Activated CD8-positive, alpha-beta T cell treated with anti-CD3 and anti-CD28 coated beads for 36 hours (primary cell): Measurements from ENCODE around the gene CNTNAP2. TPM values are rescaled to one million over a fixed set of nuclear protein-coding genes. Genes with fewer than 3 reads are reported as not detected.

ENCODE experiments used
- ATAC-seq: fragments of 200-7000 bp; cut with Tn5 transposase; one replicate; pipeline ENCODE4 v1.10.0; 2021; ENCODE audit warnings: mild to moderate bottlenecking, moderate library complexity
- CTCF ChIA-PET: fragments of 350-600 bp; sonication (Branson Sonifier 250); formaldehyde crosslinking; loops from one replicate; lab custom pipeline; 2021; ENCODE audit warnings: antibody characterized with exemption; lab: Charles Lee
- POLR2A ChIA-PET: fragments of 350-600 bp; sonication (Branson Sonifier 250); formaldehyde crosslinking; loops from one replicate; lab custom pipeline; 2021; ENCODE audit warnings: antibody characterized with exemption; lab: Charles Lee
- DNase-seq: peaks from one replicate; pipeline ENCODE4 v3.0.0-alpha.2; 2020
- H3K27ac Mint-ChIP-seq: one replicate; pipeline ENCODE4 v1.8.0; 2021; ENCODE audit warnings: mild to moderate bottlenecking, mixed read lengths
- H3K27me3 Mint-ChIP-seq: one replicate; pipeline ENCODE4 v1.8.0; 2021; ENCODE audit warnings: mixed read lengths
- H3K36me3 Mint-ChIP-seq: one replicate; pipeline ENCODE4 v1.8.0; 2021; ENCODE audit warnings: low read depth, mixed read lengths
- H3K4me1 Mint-ChIP-seq: one replicate; pipeline ENCODE4 v1.8.0; 2021; ENCODE audit warnings: low read depth, mixed read lengths
- H3K4me3 Mint-ChIP-seq: one replicate; pipeline ENCODE4 v1.8.0; 2021; ENCODE audit warnings: mild to moderate bottlenecking, moderate library complexity, mixed read lengths
- H3K9me3 Mint-ChIP-seq: one replicate; pipeline ENCODE4 v1.8.0; 2021; ENCODE audit warnings: mixed read lengths
- CTCF ChIP-seq: fragments of 200-600 bp; IDR thresholded peaks from one replicate; pipeline ENCODE4 v1.8.0; 2022; ENCODE audit warnings: antibody characterized with exemption, mild to moderate bottlenecking
- intact Hi-C: fragments of 100-400 bp; cut with micrococcal nuclease; formaldehyde crosslinking; loops from one replicate; pipeline ENCODE4 v1.10.0; 2022
- total RNA-seq, 2 experiments: library from RNA; stranded (reverse); gene quantifications; one replicate each; pipeline ENCODE4 v1.2.3, GENCODE V29; 2021

Gene CNTNAP2
- total RNA-seq, 2 experiments from 2014 or later, result not detected

DNA sequence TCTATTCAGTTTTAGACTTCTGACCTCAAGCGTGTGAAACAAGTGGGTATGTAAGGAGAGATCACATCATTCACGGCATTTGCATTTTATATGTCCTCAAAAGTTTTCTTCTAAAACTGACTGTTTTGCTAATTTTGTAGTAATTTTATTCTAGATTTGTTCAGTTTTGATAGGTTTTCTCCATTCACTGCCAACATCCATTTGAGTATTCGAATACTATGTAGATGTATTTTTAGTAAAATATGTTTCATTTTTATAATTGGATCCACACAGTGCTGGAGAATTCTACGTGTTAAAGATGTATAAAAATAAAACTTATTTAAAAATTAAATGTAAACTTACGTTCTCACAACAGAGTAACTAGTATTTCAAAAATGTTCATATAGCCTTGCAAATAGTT is 503.0 kb downstream of the CNTNAP2 start:
- no peak for ATAC-seq
- no peak overlapping the region for H3K4me3 Mint-ChIP-seq
- POLR2A ChIA-PET, result no interaction called here
- no peak for DNase-seq
- no peaks in the 10 kb centered on the region for H3K4me1 Mint-ChIP-seq
- no peaks in the 10 kb centered on the region for H3K27me3 Mint-ChIP-seq
- intact Hi-C loops, result no loop called here
- CTCF ChIA-PET, result no interaction called here
- TF ChIP-seq CTCF, result no peak
- no peak overlapping the region for H3K27ac Mint-ChIP-seq
- H3K9me3 Mint-ChIP-seq, result peaks cover 1% of the 10 kb centered on the region
- no peaks in the 10 kb centered on the region for H3K36me3 Mint-ChIP-seq

DNA sequence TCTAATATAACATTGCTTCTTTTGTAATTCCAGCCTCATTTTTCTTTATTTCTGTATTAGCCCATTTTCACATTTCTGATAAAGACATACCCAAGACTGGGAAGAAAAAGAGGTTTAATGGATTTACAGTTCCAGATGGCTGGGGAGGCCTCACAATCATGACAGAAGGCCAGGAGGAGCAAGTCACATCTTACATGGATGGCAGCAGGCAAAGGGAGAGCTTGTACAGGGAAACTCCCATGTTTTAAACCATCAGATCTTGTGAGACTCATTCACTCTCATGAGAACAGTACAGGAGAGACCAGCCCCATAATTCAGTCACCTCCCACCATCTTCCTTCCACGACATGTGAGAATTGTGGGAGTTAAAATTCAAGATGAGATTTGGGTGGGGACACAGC is 510.3 kb downstream of the CNTNAP2 start:
- Mint-ChIP-seq H3K9me3 (peaks cover 13% of the 10 kb centered on the region), H3K36me3 (no peaks in the 10 kb centered on the region), H3K27me3 (no peaks in the 10 kb centered on the region), H3K27ac (no peak overlapping the region), H3K4me1 (no peaks in the 10 kb centered on the region), H3K4me3 (no peak overlapping the region)
- DNase-seq, result no peak
- CTCF ChIA-PET, result no interaction called here
- TF ChIP-seq CTCF, result no peak
- intact Hi-C loops, result no loop called here
- POLR2A ChIA-PET, result no interaction called here
- ATAC-seq, result no peak

DNA sequence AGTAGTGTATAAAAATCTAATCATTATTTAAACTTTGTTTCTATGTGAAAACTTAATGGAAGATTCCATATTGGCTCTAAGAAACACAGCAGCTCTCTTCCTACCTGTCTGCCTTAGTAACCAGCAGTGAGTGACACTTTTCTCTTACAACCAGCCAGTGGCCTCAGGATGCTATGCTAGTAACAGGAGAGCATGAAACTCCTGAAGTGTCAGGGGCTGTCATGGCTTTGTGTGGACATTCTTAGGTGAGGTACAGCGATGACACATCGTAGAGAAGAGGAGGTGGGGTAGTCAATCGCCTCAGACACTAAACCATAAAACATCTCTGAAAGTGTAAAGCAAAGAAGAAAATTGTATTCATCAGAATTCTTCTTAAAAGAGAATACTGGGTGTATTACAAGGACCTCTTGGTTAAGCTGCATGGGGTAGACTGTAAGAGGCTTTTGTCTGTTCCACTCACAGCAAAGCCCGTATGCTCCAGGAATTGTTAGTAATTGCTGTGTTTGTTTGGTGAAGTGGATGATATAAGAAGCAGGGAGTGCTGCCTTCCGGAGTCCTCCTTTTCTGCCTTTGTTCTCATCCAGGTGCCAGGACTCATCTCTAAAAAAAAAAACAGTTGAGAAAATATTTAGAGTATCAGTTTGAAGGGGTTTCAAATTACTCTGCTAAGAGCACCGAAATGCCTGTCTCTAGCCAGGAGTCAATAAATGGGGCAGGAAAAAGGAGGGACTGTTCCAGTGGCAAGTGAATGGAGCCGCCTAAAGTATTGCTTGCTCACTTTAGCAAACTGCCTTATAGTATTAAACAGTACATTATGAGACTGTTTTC is 518.8 kb downstream of the CNTNAP2 start:
- TF ChIP-seq CTCF, result no peak
- ATAC-seq (no peak), DNase-seq (no peak)
- Mint-ChIP-seq H3K4me1 (no peaks in the 10 kb centered on the region), H3K36me3 (no peaks in the 10 kb centered on the region), H3K27ac (no peak overlapping the region), H3K27me3 (no peaks in the 10 kb centered on the region), H3K4me3 (no peak overlapping the region), H3K9me3 (peaks cover 3% of the 10 kb centered on the region)
- intact Hi-C loops, result no loop called here
- ChIA-PET CTCF (no interaction called here), POLR2A (no interaction called here)

- ATAC-seq, result no peak
- no peak for DNase-seq
- intact Hi-C loops, result no loop called here
- TF ChIP-seq CTCF, result no peak
- ChIA-PET POLR2A (no interaction called here), CTCF (no interaction called here)
- H3K36me3 Mint-ChIP-seq, result no peaks in the 10 kb centered on the region
- H3K27ac Mint-ChIP-seq, result no peak overlapping the region
- H3K9me3 Mint-ChIP-seq, result peaks cover 3% of the 10 kb centered on the region
- H3K27me3 Mint-ChIP-seq, result no peaks in the 10 kb centered on the region
- no peak overlapping the region for H3K4me3 Mint-ChIP-seq
- H3K4me1 Mint-ChIP-seq, result no peaks in the 10 kb centered on the region
Measured at GRCh38 chr7:146636033-146636356, 519.4 kb downstream of the CNTNAP2 start.

- ATAC-seq (no peak), DNase-seq (no peak)
- Mint-ChIP-seq H3K4me3 (no peak overlapping the region), H3K4me1 (no peaks in the 10 kb centered on the region), H3K27ac (no peak overlapping the region), H3K27me3 (no peaks in the 10 kb centered on the region), H3K36me3 (no peaks in the 10 kb centered on the region), H3K9me3 (peaks cover 3% of the 10 kb centered on the region)
- no peak for TF ChIP-seq CTCF
- POLR2A ChIA-PET, result no interaction called here
- CTCF ChIA-PET, result no interaction called here
- intact Hi-C loops, result no loop called here
Measured at GRCh38 chr7:146636581-146636980, 520.0 kb downstream of the CNTNAP2 start.
